A673 (cell line): ENCODE results near the gene EFCAB8. TPM values are rescaled to one million over a fixed set of nuclear protein-coding genes. Genes with fewer than 3 reads are reported as not detected.

ENCODE experiments used
- BruUV-seq: library from RNA; stranded (reverse); fragments of 400-500 nt; replicated peaks from 2 replicates; lab custom pipeline; 2021; lab: Mats Ljungman, UMichigan
- CTCF ChIA-PET: fragments of 300-600 bp; sonication (Branson Sonifier 250); formaldehyde crosslinking; loops from one replicate; lab custom pipeline; 2022; ENCODE audit warnings: antibody characterized with exemption; lab: Charles Lee
- POLR2A ChIA-PET: fragments of 300-600 bp; sonication (Branson Sonifier 250); formaldehyde crosslinking; loops from one replicate; lab custom pipeline; 2022; ENCODE audit warnings: antibody characterized with exemption; ENCODE audit not compliant: low non-redundant PET; lab: Charles Lee
- DNase-seq: peaks from one replicate; pipeline ENCODE4 v3.0.0-alpha.2; 2015; ENCODE audit warnings: low spot score
- H3K27ac ChIP-seq: fragments of 200-600 bp; sonication (generic); 2 replicates; pipeline ENCODE4 v1.5.1; 2016; ENCODE audit warnings: mixed run types, low read depth, mild to moderate bottlenecking, mixed read lengths, antibody characterized with exemption, low read length; ENCODE audit not compliant: poor library complexity, severe bottlenecking
- H3K27me3 ChIP-seq: fragments of 200-600 bp; sonication (generic); replicated peaks from 2 replicates; pipeline ENCODE4 v1.6.1; 2017; ENCODE audit warnings: mixed run types, low read depth, mild to moderate bottlenecking, mixed read lengths, antibody characterized with exemption, low read length; ENCODE audit not compliant: insufficient read depth, poor library complexity
- H3K36me3 ChIP-seq: fragments of 200-600 bp; sonication (generic); 2 replicates; pipeline ENCODE4 v1.6.1; 2016; ENCODE audit warnings: mixed run types, mild to moderate bottlenecking, mixed read lengths, antibody characterized with exemption, low read length; ENCODE audit not compliant: insufficient read depth, poor library complexity, severe bottlenecking
- H3K4me1 ChIP-seq: fragments of 200-600 bp; sonication (generic); 2 replicates; pipeline ENCODE4 v1.6.1; 2017; ENCODE audit warnings: mixed run types, mild to moderate bottlenecking, mixed read lengths, antibody characterized with exemption, low read length; ENCODE audit not compliant: insufficient read depth, poor library complexity, severe bottlenecking
- H3K4me3 ChIP-seq: fragments of 200-600 bp; sonication (generic); 2 replicates; pipeline ENCODE4 v1.5.1; 2016; ENCODE audit warnings: low read depth, mixed run types, mild to moderate bottlenecking, mixed read lengths, low read length; ENCODE audit not compliant: poor library complexity, severe bottlenecking
- H3K9me3 ChIP-seq: fragments of 200-600 bp; sonication (generic); 2 replicates; pipeline ENCODE4 v1.6.1; 2016; ENCODE audit warnings: mixed run types, low read depth, mild to moderate bottlenecking, mixed read lengths, antibody characterized with exemption, low read length; ENCODE audit not compliant: poor library complexity, severe bottlenecking
- CTCF ChIP-seq: fragments of 300-800, 200-600 bp; sonication (generic); conservative IDR thresholded peaks from 2 replicates; pipeline ENCODE4 v1.5.1; 2017; ENCODE audit warnings: low read depth, mild to moderate bottlenecking, antibody characterized with exemption, low read length, moderate library complexity, mixed read lengths
- EZH2 ChIP-seq: fragments of 200-600 bp; sonication (generic); IDR thresholded peaks from 2 replicates; pipeline ENCODE4 v1.6.1; 2017; ENCODE audit warnings: borderline replicate concordance, low read depth, mild to moderate bottlenecking, mixed read lengths, antibody characterized with exemption, low read length; ENCODE audit not compliant: poor library complexity, severe bottlenecking
- intact Hi-C: fragments of 100-400 bp; cut with micrococcal nuclease; formaldehyde crosslinking; loops from one replicate; pipeline ENCODE4 v1.10.0; 2022; ENCODE audit not compliant: unreplicated experiment
- total RNA-seq: library from RNA; stranded (reverse); gene quantifications from 2 replicates; pipeline ENCODE4 v1.2.3, GENCODE V29; 2021

EFCAB8 gene
- total RNA-seq, 1 experiment from 2014 or later = not detected

- H3K36me3 ChIP-seq = peaks cover 18% of the 10 kb centered on the region
- no peaks in the 10 kb centered on the region for H3K9me3 ChIP-seq
- H3K4me1 ChIP-seq = no peaks in the 10 kb centered on the region
- no peak overlapping the region for H3K4me3 ChIP-seq
- ChIA-PET POLR2A (interaction anchor here (0.6 kb wide), 1 partner anchor 1036 kb away, joined by 7 read pairs; no protein-coding TSS in a partner anchor), CTCF (no interaction called here)
- no peak for TF ChIP-seq CTCF
- no peak for TF ChIP-seq EZH2
- intact Hi-C loops = loop anchor here (5.0 kb wide), 1 partner anchor 33 kb away; no protein-coding TSS in a partner anchor
- H3K27ac ChIP-seq = no peak overlapping the region
- no TSS peak for BruUV-seq
- H3K27me3 ChIP-seq = no peaks in the 10 kb centered on the region
- no peak for DNase-seq
Measured at GRCh38 chr20:32855387-32855786, 3.3 kb upstream of the EFCAB8 start.

- Histone ChIP-seq H3K36me3 (peaks cover 8% of the 10 kb centered on the region), H3K9me3 (no peaks in the 10 kb centered on the region), H3K27ac (no peak overlapping the region), H3K4me1 (no peaks in the 10 kb centered on the region), H3K27me3 (no peaks in the 10 kb centered on the region), H3K4me3 (no peak overlapping the region)
- intact Hi-C loops = loop anchor here (5.0 kb wide), 1 partner anchor 36 kb away; no protein-coding TSS in a partner anchor
- DNase-seq = no peak
- ChIA-PET CTCF (no interaction called here), POLR2A (no interaction called here)
- TF ChIP-seq CTCF = no peak
- TF ChIP-seq EZH2 = no peak
- BruUV-seq = TSS peak; percentile 8
Measured at GRCh38 chr20:32858189-32858588, 534 bp upstream of the EFCAB8 start.

- Histone ChIP-seq H3K4me1 (no peaks in the 10 kb centered on the region), H3K36me3 (peaks cover under 1% of the 10 kb centered on the region), H3K4me3 (no peak overlapping the region), H3K27ac (no peak overlapping the region), H3K27me3 (no peaks in the 10 kb centered on the region), H3K9me3 (no peaks in the 10 kb centered on the region)
- POLR2A ChIA-PET = no interaction called here
- no peak for TF ChIP-seq EZH2
- no peak for TF ChIP-seq CTCF
- CTCF ChIA-PET = no interaction called here
- intact Hi-C loops = no loop called here
- no TSS peak for BruUV-seq
- DNase-seq = no peak
Measured at GRCh38 chr20:32861446-32861845, 2.7 kb downstream of the EFCAB8 start.
